SJCRH30 (cell line): ENCODE measurements around the gene DUS2. TPM values are rescaled to one million over a fixed set of nuclear protein-coding genes. Genes with fewer than 3 reads are reported as not detected.
"Not testable (repeated sequence)": the region's sequence is repeated elsewhere in the genome, so short reads cannot be mapped to it uniquely, and the experiment has no call there.

ENCODE experiments used
- DNase-seq, 2 experiments: peaks; one replicate each; pipeline ENCODE4 v3.0.0-alpha.2; 2015 to 2020
- H3K27ac ChIP-seq: fragments of 250-450 bp; sonication (Bioruptor Pico); 2 replicates; pipeline ENCODE4 v1.5.1; 2020; ENCODE audit warnings: mild to moderate bottlenecking, moderate library complexity
- H3K27me3 ChIP-seq: fragments of 250-450 bp; sonication (Bioruptor Pico); 2 replicates; pipeline ENCODE4 v1.5.1; 2020; ENCODE audit warnings: mild to moderate bottlenecking, moderate library complexity
- H3K36me3 ChIP-seq: fragments of 250-450 bp; sonication (Bioruptor Pico); 2 replicates; pipeline ENCODE4 v1.5.1; 2020; ENCODE audit warnings: mild to moderate bottlenecking, moderate library complexity
- H3K4me1 ChIP-seq: fragments of 250-450 bp; sonication (Bioruptor Pico); 2 replicates; pipeline ENCODE4 v1.5.1; 2020; ENCODE audit warnings: mild to moderate bottlenecking, moderate library complexity
- H3K4me3 ChIP-seq: fragments of 250-450 bp; sonication (Bioruptor Pico); 2 replicates; pipeline ENCODE4 v1.5.1; 2020; ENCODE audit warnings: mild to moderate bottlenecking, moderate library complexity
- H3K9me3 ChIP-seq: fragments of 250-450 bp; sonication (Bioruptor Pico); replicated peaks from 2 replicates; pipeline ENCODE4 v1.5.1; 2020; ENCODE audit warnings: mild to moderate bottlenecking, moderate library complexity
- total RNA-seq: library from RNA; depleted of rRNA; stranded (reverse); fragments of >200 nt; shearing (Covaris generic); gene quantifications from 2 replicates; pipeline ENCODE4 v1.2.3, GENCODE V29; 2014; rRNA removed

The DUS2 gene
- total RNA-seq, 1 experiment from 2014 or later, result 9.0 TPM

GRCh38 chr16:68118954-68119353, 95.9 kb downstream of the DUS2 start:
- H3K9me3 ChIP-seq, H3K27ac ChIP-seq, DNase-seq, H3K36me3 ChIP-seq, H3K27me3 ChIP-seq, H3K4me1 ChIP-seq, H3K4me3 ChIP-seq: not testable (repeated sequence)

GRCh38 chr16:68120496-68120895, 97.4 kb downstream of the DUS2 start:
- H3K27ac ChIP-seq, H3K27me3 ChIP-seq, H3K9me3 ChIP-seq, H3K4me3 ChIP-seq, H3K4me1 ChIP-seq, H3K36me3 ChIP-seq, DNase-seq: not testable (repeated sequence)

GRCh38 chr16:68126395-68126794, 103.3 kb downstream of the DUS2 start:
- no peak overlapping the region for H3K4me3 ChIP-seq
- no peak for DNase-seq
- H3K9me3 ChIP-seq, result no peaks in the 10 kb centered on the region
- H3K27me3 ChIP-seq, result no peaks in the 10 kb centered on the region
- no peak overlapping the region for H3K27ac ChIP-seq
- no peaks in the 10 kb centered on the region for H3K36me3 ChIP-seq
- no peaks in the 10 kb centered on the region for H3K4me1 ChIP-seq

DNA sequence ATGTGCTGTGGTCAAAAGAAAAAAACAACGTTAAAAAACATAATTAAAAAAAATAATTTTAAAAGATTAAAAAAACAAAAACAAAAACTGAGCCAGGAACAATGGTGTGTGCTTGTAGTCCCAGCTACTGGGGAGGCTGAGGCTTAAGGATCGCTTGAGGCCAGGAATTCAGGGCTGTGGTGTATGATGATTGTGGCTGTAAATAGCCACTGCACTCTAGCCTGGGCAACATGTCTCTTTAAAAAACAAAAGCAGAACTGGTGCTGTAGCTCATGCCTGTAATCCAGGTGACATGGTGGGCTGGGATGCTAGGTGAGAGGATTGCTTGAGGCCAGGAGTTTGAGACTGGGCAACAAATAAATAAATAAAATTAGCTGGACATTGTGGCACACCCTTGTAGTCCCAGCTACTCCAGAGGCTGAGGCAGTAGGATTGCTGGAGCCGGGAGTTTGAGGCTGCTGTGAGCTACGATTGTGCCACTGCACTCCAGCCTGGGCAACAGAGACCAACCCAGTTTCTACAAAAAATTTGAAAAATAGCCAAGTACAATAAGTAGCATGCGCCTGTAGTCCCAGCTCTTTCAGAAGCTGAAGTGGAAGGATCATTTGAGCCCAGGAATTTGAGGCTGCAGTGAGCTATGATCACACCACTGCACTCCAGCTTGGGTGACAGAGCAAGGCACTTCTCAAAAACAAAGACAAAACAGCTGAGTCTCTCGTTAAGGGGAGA, 105.7 kb downstream of the DUS2 start:
- H3K4me1 ChIP-seq, result no peaks in the 10 kb centered on the region
- no peaks in the 10 kb centered on the region for H3K27me3 ChIP-seq
- H3K9me3 ChIP-seq, result no peaks in the 10 kb centered on the region
- H3K4me3 ChIP-seq, result no peak overlapping the region
- DNase-seq, result no peak
- H3K27ac ChIP-seq, result no peak overlapping the region
- H3K36me3 ChIP-seq, result no peaks in the 10 kb centered on the region

Other genes starting within 250 kb of the DUS2 start
- 3.9 and 4.9 TPM in 2 replicates for gene RANBP10, start 216.7 kb upstream of the DUS2 start, total RNA-seq
- gene TSNAXIP1, start 216.4 kb upstream of the DUS2 start, total RNA-seq, result 0.33 and 0.49 TPM in 2 replicates
- 24.8 and 27.1 TPM in 2 replicates for gene THAP11, start 181.0 kb upstream of the DUS2 start, total RNA-seq
- gene NUTF2, start 176.4 kb upstream of the DUS2 start, total RNA-seq, result 164 and 177 TPM in 2 replicates
- 15.4 and 18.8 TPM in 2 replicates for gene CENPT, start 175.6 kb upstream of the DUS2 start, total RNA-seq
- 40.9 and 43.5 TPM in 2 replicates for gene EDC4, start 150.2 kb upstream of the DUS2 start, total RNA-seq
- not detected in 2 replicates for gene NRN1L, start 138.4 kb upstream of the DUS2 start, total RNA-seq
- gene PSKH1, start 130.0 kb upstream of the DUS2 start, total RNA-seq, result 5.6 and 6.1 TPM in 2 replicates
- gene CTRL, start 91.4 kb upstream of the DUS2 start, total RNA-seq, result 0.99 and 1.7 TPM in 2 replicates
- gene PSMB10, start 86.4 kb upstream of the DUS2 start, total RNA-seq, result 7.4 and 7.6 TPM in 2 replicates
- gene LCAT, start 79.2 kb upstream of the DUS2 start, total RNA-seq, result 2.3 and 4.5 TPM in 2 replicates
- gene SLC12A4, start 54.6 kb upstream of the DUS2 start, total RNA-seq, result 12.6 and 15.1 TPM in 2 replicates
- gene DPEP3, start 42.8 kb upstream of the DUS2 start, total RNA-seq, result not detected in 2 replicates
- not detected in 2 replicates for gene DPEP2, start 23.8 kb upstream of the DUS2 start, total RNA-seq
- gene DPEP2NB, start 7.4 kb upstream of the DUS2 start, total RNA-seq, result not detected in 2 replicates
- 9.4 and 9.9 TPM in 2 replicates for gene DDX28, start 52 bp upstream of the DUS2 start, total RNA-seq
- 52.7 and 53.9 TPM in 2 replicates for gene NFATC3, start 62.1 kb downstream of the DUS2 start, total RNA-seq
- 0.24 TPM in 1 of 2 replicates, not detected in the other for gene ESRP2, start 212.8 kb downstream of the DUS2 start, total RNA-seq
- gene PLA2G15, start 222.1 kb downstream of the DUS2 start, total RNA-seq, result 7.4 and 9.0 TPM in 2 replicates
- 17.4 TPM in 2 replicates for gene SLC7A6, start 241.2 kb downstream of the DUS2 start, total RNA-seq